ENCODE data around the gene KLK12.

DNA sequence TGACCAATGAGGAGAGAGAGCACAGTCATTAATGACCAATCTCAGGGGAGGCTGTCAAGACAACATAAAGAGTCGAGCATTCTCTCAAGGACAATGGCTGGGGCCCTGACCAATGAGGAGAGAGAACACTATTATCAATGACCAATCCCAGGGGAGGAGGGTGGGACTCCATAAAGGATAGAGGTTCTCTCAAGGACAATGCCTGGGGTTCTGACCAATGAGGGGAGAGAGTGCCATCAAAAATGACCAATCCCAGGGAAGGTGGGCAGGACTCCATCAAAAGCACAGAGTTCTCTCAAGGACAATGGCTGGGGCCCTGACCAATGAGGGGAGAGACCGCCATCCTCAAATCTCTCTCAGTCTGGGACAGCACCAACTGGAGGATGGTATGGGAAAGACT is 5.1 kb downstream of the KLK12 start:
- TF ChIP-seq, protein P1, sequence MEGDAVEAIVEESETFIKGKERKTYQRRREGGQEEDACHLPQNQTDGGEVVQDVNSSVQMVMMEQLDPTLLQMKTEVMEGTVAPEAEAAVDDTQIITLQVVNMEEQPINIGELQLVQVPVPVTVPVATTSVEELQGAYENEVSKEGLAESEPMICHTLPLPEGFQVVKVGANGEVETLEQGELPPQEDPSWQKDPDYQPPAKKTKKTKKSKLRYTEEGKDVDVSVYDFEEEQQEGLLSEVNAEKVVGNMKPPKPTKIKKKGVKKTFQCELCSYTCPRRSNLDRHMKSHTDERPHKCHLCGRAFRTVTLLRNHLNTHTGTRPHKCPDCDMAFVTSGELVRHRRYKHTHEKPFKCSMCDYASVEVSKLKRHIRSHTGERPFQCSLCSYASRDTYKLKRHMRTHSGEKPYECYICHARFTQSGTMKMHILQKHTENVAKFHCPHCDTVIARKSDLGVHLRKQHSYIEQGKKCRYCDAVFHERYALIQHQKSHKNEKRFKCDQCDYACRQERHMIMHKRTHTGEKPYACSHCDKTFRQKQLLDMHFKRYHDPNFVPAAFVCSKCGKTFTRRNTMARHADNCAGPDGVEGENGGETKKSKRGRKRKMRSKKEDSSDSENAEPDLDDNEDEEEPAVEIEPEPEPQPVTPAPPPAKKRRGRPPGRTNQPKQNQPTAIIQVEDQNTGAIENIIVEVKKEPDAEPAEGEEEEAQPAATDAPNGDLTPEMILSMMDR (IDR thresholded peaks at IDR 0.05), result no peak
- TF ChIP-seq POLR2A (IDR thresholded peaks at IDR 0.05), result no peak

All from body of pancreas (tissue), 4 donors.